ENCODE data around the gene USP16.
"Not testable (repeated sequence)": the region's sequence is repeated elsewhere in the genome, so short reads cannot be mapped to it uniquely, and the experiment has no call there.

The USP16 gene

GRCh38 chr21:29024474-29025327 lies at the start of gene USP16:
USP16 (plus strand) TSS chr21:29024668; CDS start chr21:29027914, 3,246 bp downstream.
- DNase-seq: peak; percentile 99

GRCh38 chr21:28975397-28975796 lies 49.1 kb upstream of the USP16 start:
- no peak for DNase-seq

- no peak for DNase-seq
Observed at GRCh38 chr21:28979092-28979491, 45.4 kb upstream of the USP16 start.

GRCh38 chr21:28982637-28983036 lies 41.8 kb upstream of the USP16 start:
- DNase-seq: no peak

GRCh38 chr21:28986677-28987076 lies 37.8 kb upstream of the USP16 start:
- no peak for DNase-seq

- not testable (repeated sequence) for DNase-seq
Observed at GRCh38 chr21:28988146-28988545, 36.3 kb upstream of the USP16 start.

- DNase-seq: peak; percentile 43
Observed at GRCh38 chr21:28991861-28992525, 32.5 kb upstream of the USP16 start.

GRCh38 chr21:28992526-28993292 lies 31.8 kb upstream of the USP16 start, which contains the start of gene LTN1:
LTN1 (minus strand) TSS chr21:28992877; CDS start chr21:28992805, 72 bp downstream.
- DNase-seq: peak; percentile 100

GRCh38 chr21:28993293-28993629 lies 31.2 kb upstream of the USP16 start:
- DNase-seq: no peak

GRCh38 chr21:29002442-29003144 lies 21.9 kb upstream of the USP16 start:
- DNase-seq: peak; percentile 98

- no peak for DNase-seq
Observed at GRCh38 chr21:29005696-29006095, 18.8 kb upstream of the USP16 start.

GRCh38 chr21:29007135-29007534 lies 17.3 kb upstream of the USP16 start:
- DNase-seq: no peak

GRCh38 chr21:29007810-29008209 lies 16.7 kb upstream of the USP16 start:
- DNase-seq: no peak

GRCh38 chr21:29008367-29008766 lies 16.1 kb upstream of the USP16 start:
- no peak for DNase-seq

GRCh38 chr21:29011236-29011635 lies 13.2 kb upstream of the USP16 start:
- DNase-seq: not testable (repeated sequence)

- peak; percentile 17 for DNase-seq
Observed at GRCh38 chr21:29017639-29018237, 6.7 kb upstream of the USP16 start.

- peak; percentile 51 for DNase-seq
Observed at GRCh38 chr21:29018540-29018939, 5.9 kb upstream of the USP16 start.

- no peak for DNase-seq
Observed at GRCh38 chr21:29022166-29022565, 2.3 kb upstream of the USP16 start.

- DNase-seq: peak; percentile 23
Observed at GRCh38 chr21:29025328-29025713, 853 bp downstream of the USP16 start.

- DNase-seq: no peak
Observed at GRCh38 chr21:29029524-29029923, 5.1 kb downstream of the USP16 start.

- no peak for DNase-seq
Observed at GRCh38 chr21:29030909-29031308, 6.4 kb downstream of the USP16 start.

- no peak for DNase-seq
Observed at GRCh38 chr21:29033301-29033700, 8.8 kb downstream of the USP16 start.
